ENCODE results near the gene MEIS1. TPM values are rescaled to one million over a fixed set of nuclear protein-coding genes. Genes with fewer than 3 reads are reported as not detected.

The MEIS1 gene
- total and polyA plus RNA-seq, 8 donors, result 4.8 to 172 (median 38.5) TPM

GRCh38 chr2:66526180-66526579 lies 91.3 kb downstream of the MEIS1 start:
- WGBS, 5 donors, result 22 to 51% (median 36%) methylated on average over 2 of the region's 2 CpGs
- peak in 1 of 2 donors; percentile 67 for DNase-seq

DNA sequence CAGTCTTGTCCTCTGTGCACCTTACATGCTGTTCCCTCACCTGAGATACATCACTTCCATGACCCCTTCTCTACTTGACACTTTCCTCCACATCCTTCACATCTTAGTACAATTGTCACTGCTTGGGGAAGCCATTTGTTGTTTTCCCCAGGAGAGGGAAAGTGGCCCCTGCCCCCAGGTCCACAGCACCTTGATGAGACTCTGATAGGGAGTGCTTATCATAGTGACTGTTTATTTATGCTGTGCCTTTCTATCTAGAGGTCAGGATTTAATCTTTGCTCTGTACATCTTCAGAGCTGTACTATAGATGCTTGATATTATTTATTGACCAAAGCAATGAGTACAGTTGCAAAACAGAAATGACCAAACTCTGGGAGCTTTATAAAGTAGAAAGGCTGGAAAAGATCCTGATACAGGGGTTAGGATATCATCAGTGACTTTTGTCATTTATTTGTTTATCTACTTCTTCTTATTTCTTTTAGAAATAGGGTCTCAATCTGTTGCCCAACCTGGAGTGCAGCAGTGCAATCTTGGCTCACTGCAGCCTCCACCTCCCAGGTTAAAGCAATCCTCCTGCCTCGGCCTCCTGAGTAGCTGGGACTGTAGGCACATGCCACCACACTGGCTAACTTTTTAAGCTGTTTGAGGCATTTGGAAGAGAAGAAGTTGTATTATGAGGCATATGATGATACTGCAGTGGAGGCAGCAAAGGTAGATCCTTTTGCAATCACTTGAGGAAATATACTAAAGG lies 94.2 kb downstream of the MEIS1 start:
- Histone ChIP-seq H3K4me3 (no peak overlapping the region), H3K27me3 (no peaks in the 10 kb centered on the region), H3K4me1 (peaks cover 0 to 53% (median 23%) of the 10 kb centered on the region in 4 donors), H3K9me3 (no peaks in the 10 kb centered on the region), H3K27ac (no peak overlapping the region), H3K36me3 (peaks cover 0 to 19% (median 8%) of the 10 kb centered on the region in 4 donors)
- 93 to 100% (median 97%) methylated on average over 1 of the region's 1 CpG for WGBS, 5 donors
- no peak for TF ChIP-seq POLR2AphosphoS5 (IDR thresholded peaks at IDR 0.05)
- no peak for TF ChIP-seq EP300 (IDR thresholded peaks at IDR 0.05)
- TF ChIP-seq POLR2A (IDR thresholded peaks at IDR 0.05), result no peak
- no peak for TF ChIP-seq CTCF (IDR thresholded peaks at IDR 0.05)
- intact Hi-C loops (cut with DNase I; ENCODE audit: low total_unique reads), result no loop called here
- DNase-seq, result no peak

More at GRCh38 chr2:66526180-66526579, 91.3 kb downstream of the MEIS1 start:
- no peaks in the 10 kb centered on the region for H3K9me3 ChIP-seq
- peaks cover 0 to 17% (median 7%) of the 10 kb centered on the region in 4 donors for H3K36me3 ChIP-seq
- no peak overlapping the region for H3K27ac ChIP-seq
- H3K27me3 ChIP-seq, result no peaks in the 10 kb centered on the region
- H3K4me1 ChIP-seq, result peaks cover 0 to 66% (median 28%) of the 10 kb centered on the region in 4 donors
- TF ChIP-seq CTCF (IDR thresholded peaks at IDR 0.05) (no peak), POLR2A (IDR thresholded peaks at IDR 0.05) (no peak), EP300 (IDR thresholded peaks at IDR 0.05) (no peak), POLR2AphosphoS5 (IDR thresholded peaks at IDR 0.05) (no peak)
- H3K4me3 ChIP-seq, result no peak overlapping the region
- intact Hi-C loops (cut with DNase I; ENCODE audit: low total_unique reads), result no loop called here

DNA sequence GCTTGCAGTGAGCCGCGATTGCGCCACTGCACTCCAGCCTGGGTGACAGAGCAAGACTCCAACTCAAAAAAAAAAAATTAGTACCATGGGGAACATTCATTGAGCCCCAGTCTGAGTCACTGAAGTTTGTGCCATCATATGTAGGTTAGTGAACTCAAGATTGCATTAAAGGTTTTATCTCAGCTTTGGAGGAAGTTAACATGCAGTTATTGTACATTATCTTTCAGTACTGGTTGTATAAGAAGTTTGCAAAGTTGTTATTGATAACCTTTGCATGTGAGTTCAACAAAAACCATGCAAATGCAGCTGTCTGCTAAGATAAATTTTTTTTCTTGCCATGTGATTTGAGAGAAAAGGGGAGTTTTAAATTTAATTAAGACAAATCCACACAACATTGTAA lies 95.7 kb downstream of the MEIS1 start:
- Histone ChIP-seq H3K27me3 (no peaks in the 10 kb centered on the region), H3K27ac (no peak overlapping the region), H3K9me3 (no peaks in the 10 kb centered on the region), H3K4me1 (peaks cover 0 to 43% (median 18%) of the 10 kb centered on the region in 4 donors), H3K4me3 (no peak overlapping the region), H3K36me3 (peaks cover 0 to 17% (median 8%) of the 10 kb centered on the region in 4 donors)
- WGBS, 5 donors, result 28 to 73% (median 62%) methylated on average over 3 of the region's 3 CpGs
- intact Hi-C loops (cut with DNase I; ENCODE audit: low total_unique reads), result no loop called here
- no peak for TF ChIP-seq POLR2A (IDR thresholded peaks at IDR 0.05)
- TF ChIP-seq POLR2AphosphoS5 (IDR thresholded peaks at IDR 0.05), result no peak
- TF ChIP-seq EP300 (IDR thresholded peaks at IDR 0.05), result no peak
- no peak for TF ChIP-seq CTCF (IDR thresholded peaks at IDR 0.05)
- DNase-seq, result no peak

DNA sequence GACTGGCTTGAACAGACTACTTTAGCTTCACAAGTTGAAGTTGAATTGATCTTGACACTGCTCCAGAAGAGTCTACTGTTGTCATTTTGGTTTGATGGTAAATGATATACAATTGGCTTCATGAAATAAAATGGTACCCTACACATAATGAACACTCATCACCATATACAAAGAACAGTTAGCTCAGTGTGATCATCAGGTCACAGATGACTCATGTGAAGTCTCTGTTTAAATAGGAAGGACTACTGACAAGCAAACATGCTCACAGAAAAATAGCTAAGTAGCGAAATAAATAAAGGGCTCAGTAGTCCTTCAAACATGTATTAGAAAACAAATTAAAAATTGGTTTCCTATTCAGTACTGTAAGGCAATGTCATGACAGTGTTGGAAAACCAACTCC lies 96.2 kb downstream of the MEIS1 start:
- H3K36me3 ChIP-seq, result peaks cover 0 to 17% (median 8%) of the 10 kb centered on the region in 4 donors
- no peaks in the 10 kb centered on the region for H3K27me3 ChIP-seq
- no peaks in the 10 kb centered on the region for H3K9me3 ChIP-seq
- peaks cover 0 to 41% (median 18%) of the 10 kb centered on the region in 4 donors for H3K4me1 ChIP-seq
- TF ChIP-seq CTCF (IDR thresholded peaks at IDR 0.05) (no peak), EP300 (IDR thresholded peaks at IDR 0.05) (no peak), POLR2A (IDR thresholded peaks at IDR 0.05) (no peak), POLR2AphosphoS5 (IDR thresholded peaks at IDR 0.05) (no peak)
- peak overlapping the region in 1 of 5 donors; percentile 6 for H3K27ac ChIP-seq
- no peak overlapping the region for H3K4me3 ChIP-seq
- intact Hi-C loops (cut with DNase I; ENCODE audit: low total_unique reads), result no loop called here
- DNase-seq, result no peak
- WGBS, 5 donors, result 83 to 91% (median 88%) methylated on average over 1 of the region's 1 CpG

All from stomach (tissue), 9 donors.